Duodenal mucosa (tissue), 2 donors: ENCODE results near the gene HYDIN.
"Not testable (repeated sequence)": the region's sequence is repeated elsewhere in the genome, so short reads cannot be mapped to it uniquely, and the experiment has no call there.

Experiments used
- H3K27ac ChIP-seq: one replicate; pipeline ENCODE4 v1.7.0; 2013; ENCODE audit warnings: low read depth, low read length
- H3K27me3 ChIP-seq, 2 donors: one replicate each; pipeline ENCODE4 v1.7.0; 2013; ENCODE audit warnings: low read length in 2 of 2, control low read depth in 1 of 2; ENCODE audit not compliant: insufficient read depth in 2 of 2, control insufficient read depth in 1 of 2
- H3K36me3 ChIP-seq, 2 donors: one replicate each; pipeline ENCODE4 v1.7.0; 2013; ENCODE audit warnings: low read length in 2 of 2, control low read depth in 1 of 2; ENCODE audit not compliant: insufficient read depth in 2 of 2, control insufficient read depth in 1 of 2
- H3K4me1 ChIP-seq, 2 donors: one replicate each; pipeline ENCODE4 v1.7.0; 2013; ENCODE audit warnings: low read length in 2 of 2, control low read depth in 1 of 2; ENCODE audit not compliant: insufficient read depth in 2 of 2, control insufficient read depth in 1 of 2
- H3K4me3 ChIP-seq, 2 donors: one replicate each; pipeline ENCODE4 v1.7.0; 2013; ENCODE audit warnings: low read length in 2 of 2, low read depth in 1 of 2
- H3K9ac ChIP-seq, 2 donors: one replicate each; pipeline ENCODE4 v1.7.0; 2013; ENCODE audit warnings: low read length in 2 of 2, low read depth in 1 of 2
- H3K9me3 ChIP-seq, 2 donors: one replicate each; pipeline ENCODE4 v1.7.0; 2013; ENCODE audit warnings: low read length in 2 of 2, control low read depth in 1 of 2; ENCODE audit not compliant: control insufficient read depth in 1 of 2

The HYDIN gene

GRCh38 chr16:70953824-70954223, 276.7 kb downstream of the HYDIN start:
- H3K27ac ChIP-seq, H3K9ac ChIP-seq, H3K4me3 ChIP-seq, H3K9me3 ChIP-seq, H3K27me3 ChIP-seq, H3K36me3 ChIP-seq, H3K4me1 ChIP-seq: not testable (repeated sequence)

GRCh38 chr16:70943551-70943950, 287.0 kb downstream of the HYDIN start:
- H3K9me3 ChIP-seq, H3K4me3 ChIP-seq, H3K27ac ChIP-seq, H3K36me3 ChIP-seq, H3K9ac ChIP-seq, H3K4me1 ChIP-seq, H3K27me3 ChIP-seq: not testable (repeated sequence)

- H3K36me3 ChIP-seq, H3K4me1 ChIP-seq, H3K27me3 ChIP-seq, H3K9ac ChIP-seq, H3K4me3 ChIP-seq, H3K27ac ChIP-seq, H3K9me3 ChIP-seq: not testable (repeated sequence)
These were observed 290.7 kb downstream of the HYDIN start for GRCh38 chr16:70939690-70940359.

GRCh38 chr16:70936781-70937525, 293.6 kb downstream of the HYDIN start:
- not testable (repeated sequence) for H3K9ac ChIP-seq, H3K27me3 ChIP-seq, H3K9me3 ChIP-seq, H3K27ac ChIP-seq, H3K36me3 ChIP-seq, H3K4me3 ChIP-seq, H3K4me1 ChIP-seq

- H3K9me3 ChIP-seq, H3K4me3 ChIP-seq, H3K4me1 ChIP-seq, H3K27me3 ChIP-seq, H3K27ac ChIP-seq, H3K36me3 ChIP-seq, H3K9ac ChIP-seq: not testable (repeated sequence)
These were observed 295.2 kb downstream of the HYDIN start for GRCh38 chr16:70935325-70935724.

- H3K36me3 ChIP-seq, H3K4me3 ChIP-seq, H3K27me3 ChIP-seq, H3K9me3 ChIP-seq, H3K4me1 ChIP-seq, H3K27ac ChIP-seq, H3K9ac ChIP-seq: not testable (repeated sequence)
These were observed 296.8 kb downstream of the HYDIN start for GRCh38 chr16:70933746-70934145.

GRCh38 chr16:70930757-70931156, 299.8 kb downstream of the HYDIN start:
- H3K4me3 ChIP-seq, H3K36me3 ChIP-seq, H3K27ac ChIP-seq, H3K9ac ChIP-seq, H3K27me3 ChIP-seq, H3K4me1 ChIP-seq, H3K9me3 ChIP-seq: not testable (repeated sequence)

- not testable (repeated sequence) for H3K9ac ChIP-seq, H3K27me3 ChIP-seq, H3K4me1 ChIP-seq, H3K9me3 ChIP-seq, H3K36me3 ChIP-seq, H3K27ac ChIP-seq, H3K4me3 ChIP-seq
These were observed 308.4 kb downstream of the HYDIN start for GRCh38 chr16:70922164-70922563.

- not testable (repeated sequence) for H3K27me3 ChIP-seq, H3K36me3 ChIP-seq, H3K9ac ChIP-seq, H3K27ac ChIP-seq, H3K4me1 ChIP-seq, H3K4me3 ChIP-seq, H3K9me3 ChIP-seq
These were observed 309.9 kb downstream of the HYDIN start for GRCh38 chr16:70920661-70921060.

- H3K36me3 ChIP-seq, H3K27ac ChIP-seq, H3K9ac ChIP-seq: not testable (repeated sequence)
These were observed 342.3 kb downstream of the HYDIN start for GRCh38 chr16:70888208-70888607.

More at GRCh38 chr16:70888208-70888607, 342.3 kb downstream of the HYDIN start:
- not testable (repeated sequence) for H3K4me3 ChIP-seq, H3K27me3 ChIP-seq, H3K4me1 ChIP-seq, H3K9me3 ChIP-seq
